ENCODE measurements around the gene CHD5. TPM values are rescaled to one million over a fixed set of nuclear protein-coding genes. Genes with fewer than 3 reads are reported as not detected.

CHD5 gene
- total and polyA plus RNA-seq, 2 of the 13 experiments (the other 11 are each of a cell fraction or from before 2014, with no cell fraction given) = 0.02 to 0.21 TPM

- 40% methylated on average over 19 of the region's 24 CpGs for WGBS (ENCODE audit: low lambda C conversion rate)
- BruUV-seq (replicated peaks) = no TSS peak
- Histone ChIP-seq H3K4me1 (ENCODE audit: insufficient read depth, low read length) (no peaks in the 10 kb centered on the region), H3K79me2 (ENCODE audit: insufficient read depth, low read length) (no peaks in the 10 kb centered on the region), H3K4me3 (replicated peaks in 1 of 3; ENCODE audit: insufficient read depth in 1 of 3, low read depth in 2 of 3, low read length in 3 of 3) (no peak overlapping the region), H3K9ac (ENCODE audit: insufficient read depth, low read depth, low read length) (no peak overlapping the region), H3K27me3 (ENCODE audit: control insufficient read depth in 1 of 2, insufficient read depth in 2 of 2, low read length in 2 of 2) (peaks cover 6 to 49% of the 10 kb centered on the region in 2 experiments), H4K20me1 (ENCODE audit: insufficient read depth, low read length) (0 out of 2 replicates have a peak, but pooled peaks cover 2% of the 10 kb centered on the region), H2AFZ (ENCODE audit: low read length) (no peak overlapping the region), H3K9me3 (ENCODE audit: low read length) (no peaks in the 10 kb centered on the region), H3K4me2 (ENCODE audit: low read depth, low read length) (no peak overlapping the region), H3K36me3 (replicated peaks in 1 of 2; ENCODE audit: control insufficient read depth in 1 of 2, insufficient read depth in 2 of 2, low read length in 2 of 2) (no peaks in the 10 kb centered on the region), H3K27ac (ENCODE audit: extremely low read length, insufficient read depth, low read length) (no peak overlapping the region)
- ChIA-PET CTCF (ENCODE audit: low intra/inter-chr PET ratio, low total read pairs) (no interaction called here), POLR2A (no interaction called here)
- ATAC-seq (no peak), DNase-seq (ENCODE audit: low spot score) (no peak), FAIRE-seq (no peak)
- in situ Hi-C loops (cut with HindIII; ENCODE audit: extremely low pct_ligation_motif_present, low pct_unique_long_range_greater_than_20kb) (loop anchor here (5.0 kb wide), 1 partner anchor 61 kb away; no protein-coding TSS in a partner anchor), intact Hi-C loops (cut with micrococcal nuclease; ENCODE audit: unreplicated experiment) (no loop called here)
- TF ChIP-seq CBX1 (IDR thresholded peaks at IDR 0.05; ENCODE audit: low read depth) (no peak), DNMT1 (CRISPR knock-in tag; IDR thresholded peaks at IDR 0.05) (no peak), RFXAP (CRISPR knock-in tag; IDR thresholded peaks at IDR 0.05; ENCODE audit: borderline replicate concordance) (no peak), ZNF709 (CRISPR knock-in tag; IDR thresholded peaks at IDR 0.05) (no peak), SOX6 (IDR thresholded peaks at IDR 0.05) (no peak), SOX6 (CRISPR knock-in tag; IDR thresholded peaks at IDR 0.05) (no peak), HMGA1 (CRISPR knock-in tag; conservative IDR thresholded peaks at IDR 0.05) (no peak), PHF5A (CRISPR knock-in tag; IDR thresholded peaks at IDR 0.05; ENCODE audit: low read depth, unreplicated experiment) (no peak), ZNF468 (CRISPR knock-in tag; IDR thresholded peaks at IDR 0.05) (no peak), FOSL1 (CRISPR knock-in tag; IDR thresholded peaks at IDR 0.05; ENCODE audit: borderline replicate concordance) (no peak), EP300 (IDR thresholded peaks at IDR 0.05; ENCODE audit: low read depth in 2 of 2, low read length in 2 of 2) (no peak), EP300 (CRISPR knock-in tag; IDR thresholded peaks at IDR 0.05; ENCODE audit: borderline replicate concordance) (no peak), ZNF12 (CRISPR knock-in tag; IDR thresholded peaks at IDR 0.05) (no peak), ZC3H13 (CRISPR knock-in tag; IDR thresholded peaks at IDR 0.05) (no peak), SRSF1 (optimal IDR thresholded peaks at IDR 0.05; ENCODE audit: low read depth, low read length) (no peak), ZBTB20 (CRISPR knock-in tag; IDR thresholded peaks at IDR 0.05; ENCODE audit: borderline replicate concordance, low read depth) (no peak)
Observed at GRCh38 chr1:6111571-6111970, 68.5 kb downstream of the CHD5 start.

All from HepG2 (cell line).